HepG2 (cell line): ENCODE results near the gene FNDC7. TPM values are rescaled to one million over a fixed set of nuclear protein-coding genes. Genes with fewer than 3 reads are reported as not detected.

Experiments
- ATF4 ChIP-seq, 2 experiments: fragments of 450-650 bp in 1 of 2; sonication (generic) in 1 of 2; formaldehyde crosslinking; IDR thresholded peaks; 2 replicates each; pipeline versions ENCODE4 v1.5.0 to v1.8.0; 2020 to 2022; ENCODE audit warnings: mild to moderate bottlenecking in 1 of 2, missing genetic modification reagents in 1 of 2
- JARID2 ChIP-seq: sonication (generic); formaldehyde crosslinking; IDR thresholded peaks from 2 replicates; pipeline ENCODE4 v1.8.1; 2023; ENCODE audit warnings: missing genetic modification reagents, inconsistent platforms; ENCODE audit not compliant: insufficient replicate concordance
- MTERF4 ChIP-seq: sonication (generic); formaldehyde crosslinking; IDR thresholded peaks from 2 replicates; pipeline ENCODE4 v1.8.0; 2023; ENCODE audit warnings: mild to moderate bottlenecking, missing genetic modification reagents
- PCBP1 ChIP-seq: fragments of 200-400 bp; formaldehyde crosslinking; IDR thresholded peaks from 2 replicates; pipeline ENCODE4 v1.6.1; 2017; ENCODE audit warnings: mild to moderate bottlenecking, low read depth, low read length, borderline replicate concordance
- REST ChIP-seq, 2 experiments: IDR thresholded peaks; 2 replicates each; pipeline ENCODE4 v1.6.1; 2011 to 2012; ENCODE audit warnings: low read length in 2 of 2, borderline replicate concordance in 1 of 2, low read depth in 1 of 2, mild to moderate bottlenecking in 1 of 2, moderate library complexity in 1 of 2
- SNRNP70 ChIP-seq: fragments of 200-400 bp; formaldehyde crosslinking; IDR thresholded peaks from 2 replicates; pipeline ENCODE4 v1.6.1; 2017; ENCODE audit warnings: mild to moderate bottlenecking, low read depth, low read length, moderate library complexity
- SP1 ChIP-seq, 2 experiments: fragments of 450-650 bp in 1 of 2; sonication (generic) in 1 of 2; formaldehyde crosslinking in 1 of 2; IDR thresholded peaks; 2 replicates each; pipeline versions ENCODE4 v1.4.0 to v1.6.1; 2016 to 2020; ENCODE audit warnings: missing genetic modification reagents in 1 of 2
- SRSF1 ChIP-seq: fragments of 200-400 bp; formaldehyde crosslinking; optimal IDR thresholded peaks from 2 replicates; pipeline ENCODE3; 2017; ENCODE audit warnings: mild to moderate bottlenecking, low read depth, low read length, moderate library complexity
- TCF12 ChIP-seq, 2 experiments: fragments of 450-650 bp in 1 of 2; sonication (generic) in 1 of 2; formaldehyde crosslinking in 1 of 2; IDR thresholded peaks; 2 replicates each; pipeline versions ENCODE4 v1.6.1 to v1.8.0; 2017 to 2022; ENCODE audit warnings: antibody characterized with exemption in 1 of 2, mild to moderate bottlenecking in 1 of 2, missing genetic modification reagents in 1 of 2, moderate library complexity in 1 of 2
- ZNF407 ChIP-seq: sonication (generic); formaldehyde crosslinking; IDR thresholded peaks from one replicate; pipeline ENCODE4 v1.5.1; 2020; ENCODE audit warnings: mild to moderate bottlenecking, missing genetic modification reagents; ENCODE audit errors: not compliant biosample characterization
- polyA plus RNA-seq, 8 experiments: library from polyadenylated mRNA; depleted of rRNA in 3 of 8; stranded (reverse) in 7 of 8; unstranded in 1 of 8; fragments of >200 nt; fragmentation: Illumina TruSeq in 4 of 8; extraction: Trizol in 4 of 8; gene quantifications; 2 replicates each; pipeline versions ENCODE4 v1.2.1 to v1.2.3, GENCODE V29; 2011 to 2016; ENCODE audit warnings: low read depth in 4 of 8, missing spikeins in 1 of 8, mixed read lengths in 1 of 8; ENCODE audit not compliant: insufficient read depth in 1 of 8
- total RNA-seq, 5 experiments: library from RNA; depleted of rRNA; stranded (reverse); fragments of >200 nt; fragmentation: Illumina TruSeq; extraction: Trizol; gene quantifications; 2 replicates each; pipeline ENCODE4 v1.2.3, GENCODE V29; 2016; ENCODE audit warnings: low read depth in 1 of 5

The FNDC7 gene
- total and polyA plus RNA-seq, 2 of the 13 experiments (the other 11 are each of a cell fraction or from before 2014, with no cell fraction given) = 0.03 TPM; not detected in 1

GRCh38 chr1:108691942-108692723 lies 20.6 kb upstream of the FNDC7 start, which contains the start of gene PRPF38B (continued):
- TF ChIP-seq ZNF407 (CRISPR knock-in tag) = no peak
- TF ChIP-seq JARID2 (CRISPR knock-in tag) = no peak
- TF ChIP-seq PCBP1 = peak; percentile 97
- TF ChIP-seq TCF12 (IDR thresholded peaks at IDR 0.05) = no peak
- no peak for TF ChIP-seq TCF12 (CRISPR knock-in tag; IDR thresholded peaks at IDR 0.05)
- TF ChIP-seq SNRNP70 = no peak
- TF ChIP-seq SRSF1 = peak; percentile 79
- TF ChIP-seq REST (IDR thresholded peaks at IDR 0.05; ENCODE audit: borderline replicate concordance in 1 of 2, low read depth in 1 of 2, low read length in 2 of 2) = no peak
- TF ChIP-seq MTERF4 = 0 out of 2 replicates have a peak, but pooled peaks have one; percentile 72
- peak in 1 of 2 experiments; percentile 45; a peak in 1 of 4 replicates for TF ChIP-seq ATF4 (CRISPR knock-in tag; IDR thresholded peaks at IDR 0.05)
- no peak for TF ChIP-seq SP1 (IDR thresholded peaks at IDR 0.05)
- no peak for TF ChIP-seq SP1 (CRISPR knock-in tag; IDR thresholded peaks at IDR 0.05)
